ENCODE data around the gene FRAT2.

Gene FRAT2, protein sequence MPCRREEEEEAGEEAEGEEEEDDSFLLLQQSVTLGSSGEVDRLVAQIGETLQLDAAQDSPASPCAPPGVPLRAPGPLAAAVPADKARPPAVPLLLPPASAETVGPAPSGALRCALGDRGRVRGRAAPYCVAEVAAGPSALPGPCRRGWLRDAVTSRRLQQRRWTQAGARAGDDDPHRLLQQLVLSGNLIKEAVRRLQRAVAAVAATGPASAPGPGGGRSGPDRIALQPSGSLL

DNA sequence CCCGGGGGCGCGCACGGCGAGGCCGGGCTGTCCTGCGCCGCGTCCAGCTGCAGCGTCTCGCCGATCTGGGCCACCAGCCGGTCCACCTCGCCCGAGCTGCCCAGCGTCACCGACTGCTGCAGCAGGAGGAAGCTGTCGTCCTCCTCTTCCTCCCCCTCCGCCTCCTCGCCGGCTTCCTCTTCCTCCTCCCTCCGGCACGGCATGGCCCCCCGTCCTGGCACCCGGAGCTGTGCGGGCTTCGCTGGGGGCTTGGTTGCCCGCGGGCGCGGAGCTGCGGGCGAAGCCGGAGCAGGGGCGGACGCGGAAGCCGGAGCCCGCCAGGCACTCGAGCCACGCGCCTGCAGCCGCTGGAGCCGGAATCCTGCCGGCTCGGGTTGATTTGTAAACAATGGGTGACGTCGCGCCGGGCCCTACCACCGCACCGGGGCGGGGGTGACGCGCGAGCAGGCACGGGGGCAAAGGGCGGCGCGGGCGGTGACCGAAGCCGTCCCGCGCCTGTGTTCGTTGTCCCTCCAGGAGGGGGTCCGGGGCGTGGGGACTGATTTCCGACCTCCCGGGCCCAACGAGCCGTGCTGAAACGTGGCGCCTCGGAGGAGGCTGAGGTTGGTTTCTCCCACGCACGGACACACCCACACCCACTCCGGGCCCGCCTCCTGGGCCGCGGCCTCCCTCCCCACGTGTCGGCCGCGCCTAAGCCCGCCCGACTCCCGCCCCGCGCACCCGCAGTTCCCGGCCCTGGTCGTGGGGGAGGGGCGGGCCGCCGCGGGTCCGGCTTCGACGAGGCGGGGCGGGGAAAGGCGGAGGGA lies at the start of gene FRAT2:
FRAT2 (minus strand) TSS at position 360 of the 806 bp plus-strand sequence; CDS start at position 203, 157 bp downstream.
- peak; percentile 65 to 99 (median 90) for DNase-seq

DNA sequence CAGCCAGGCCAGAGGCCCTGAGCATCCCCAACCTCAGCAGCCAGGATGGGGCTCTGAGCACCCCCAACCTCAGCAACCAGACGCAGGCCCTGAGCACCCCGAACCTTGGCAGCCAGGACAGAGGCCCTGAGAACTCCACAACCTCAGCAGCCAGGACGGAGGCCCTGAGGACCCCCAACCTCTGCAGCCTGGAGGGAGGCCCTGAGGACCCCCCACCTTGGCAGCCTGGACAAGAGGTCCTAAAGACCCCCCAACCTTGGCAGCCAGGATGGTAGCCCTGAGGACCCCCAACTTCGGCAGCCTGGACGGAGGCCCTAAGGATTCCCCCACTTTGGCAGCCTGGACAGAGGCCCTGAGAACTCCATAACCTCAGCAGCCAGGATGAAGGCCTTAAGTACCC lies 49.6 kb upstream of the FRAT2 start:
- no peak for DNase-seq

DNA sequence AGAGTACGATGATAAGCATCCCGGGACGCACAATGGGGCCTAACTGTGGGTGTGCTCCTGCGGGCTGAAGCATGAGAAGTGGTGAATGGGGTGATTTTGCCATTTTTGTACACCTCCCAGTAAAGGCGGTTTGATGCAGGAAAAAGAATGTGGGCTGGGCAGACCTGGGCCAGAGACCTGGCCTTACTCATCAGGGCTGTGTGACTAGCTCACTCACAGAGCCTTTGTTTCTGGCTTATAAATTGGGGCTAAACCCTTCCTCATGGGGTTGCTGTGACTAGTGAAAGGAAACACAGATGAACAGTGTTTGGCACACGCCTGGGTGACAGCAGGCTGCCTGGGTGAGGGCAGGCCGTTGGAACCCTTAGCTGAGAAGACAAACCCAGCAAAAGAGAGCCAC lies 48.6 kb upstream of the FRAT2 start:
- DNase-seq, result no peak

DNA sequence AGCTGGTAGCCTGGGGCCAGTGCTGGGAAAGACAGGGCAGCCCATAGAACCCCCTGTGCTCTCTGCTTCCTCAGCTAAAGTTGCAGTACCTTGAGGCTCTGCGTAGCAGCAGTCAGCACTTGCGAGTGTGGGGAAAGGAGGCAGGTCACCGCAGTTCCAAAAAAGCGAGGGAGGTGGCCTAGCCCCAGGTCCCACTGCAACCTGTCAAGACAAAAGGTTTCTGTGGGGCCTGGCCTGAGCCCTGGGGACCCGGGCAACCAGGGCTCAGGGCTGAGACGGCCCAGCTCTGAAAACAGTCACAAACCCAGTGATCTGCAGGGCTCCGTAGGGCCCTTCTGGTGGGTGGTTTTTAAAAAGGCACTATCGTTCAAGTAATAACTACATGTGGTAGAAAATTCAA lies 47.1 kb upstream of the FRAT2 start:
- no peak for DNase-seq

DNA sequence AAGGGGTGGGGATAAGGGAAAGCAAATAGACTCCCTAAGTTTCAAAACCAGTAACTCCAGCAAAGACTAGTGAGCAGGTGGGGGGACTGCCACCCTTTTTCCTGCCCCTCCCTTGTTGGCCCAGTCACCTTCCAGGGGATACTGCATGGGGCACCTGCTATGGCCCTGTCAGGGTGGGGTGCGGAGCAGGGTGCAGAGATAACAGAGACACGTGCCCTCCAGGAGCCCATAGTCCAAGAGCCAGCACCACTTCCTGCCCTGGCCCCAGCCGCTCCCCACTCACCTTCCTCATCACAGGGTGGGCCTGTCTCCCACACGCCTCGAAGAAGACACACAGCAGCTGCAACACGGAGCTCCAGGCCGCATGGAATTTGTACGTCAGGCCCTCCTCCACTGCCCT lies 46.0 kb upstream of the FRAT2 start:
- DNase-seq, result no peak

DNA sequence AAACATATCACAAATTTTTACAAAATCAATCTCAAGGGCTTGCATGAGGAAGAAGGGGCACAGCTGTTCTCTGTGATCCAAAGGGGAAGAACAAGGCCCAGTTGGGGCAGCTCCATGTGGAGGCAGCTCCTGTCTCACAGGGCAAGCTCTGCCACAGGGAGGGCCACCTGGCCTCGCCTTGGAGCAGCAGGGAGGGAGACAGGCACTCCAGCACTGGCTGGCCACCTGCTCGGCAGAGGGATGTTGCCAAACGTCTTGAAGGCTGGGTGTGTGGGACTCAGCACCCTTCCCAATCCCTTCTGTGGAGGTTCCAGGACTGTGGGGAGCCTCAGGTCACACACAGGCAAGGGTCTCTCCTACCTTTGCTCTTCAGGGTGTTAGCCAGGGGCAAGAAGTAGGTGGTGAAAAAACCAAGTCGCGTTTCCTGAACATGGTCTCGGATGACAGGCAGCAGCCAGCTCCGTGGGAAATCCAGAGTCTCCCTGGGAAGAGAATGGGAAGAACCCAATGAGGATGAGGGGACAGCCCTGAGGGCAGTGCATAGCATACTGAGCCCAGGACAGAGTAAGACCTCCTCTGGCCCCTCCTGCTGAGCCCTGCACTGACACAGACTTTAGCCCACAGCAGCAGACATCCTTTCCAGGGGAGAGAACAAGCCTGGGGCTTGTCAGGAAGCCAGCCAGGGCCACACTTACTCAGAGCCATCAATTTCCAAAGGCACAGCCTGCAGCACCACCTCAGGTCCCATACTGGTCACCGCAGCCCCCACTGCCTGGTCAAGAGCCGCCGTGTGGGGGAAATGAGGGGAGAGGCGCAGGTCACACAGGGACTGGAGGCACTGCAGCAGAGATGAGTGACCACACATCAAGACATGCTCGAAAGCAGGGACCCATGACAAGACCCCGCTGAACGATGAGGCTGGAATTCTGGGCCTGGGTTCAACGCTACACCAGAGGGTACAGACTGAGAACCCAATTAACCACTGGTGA lies 44.7 kb upstream of the FRAT2 start:
- no peak for DNase-seq

DNA sequence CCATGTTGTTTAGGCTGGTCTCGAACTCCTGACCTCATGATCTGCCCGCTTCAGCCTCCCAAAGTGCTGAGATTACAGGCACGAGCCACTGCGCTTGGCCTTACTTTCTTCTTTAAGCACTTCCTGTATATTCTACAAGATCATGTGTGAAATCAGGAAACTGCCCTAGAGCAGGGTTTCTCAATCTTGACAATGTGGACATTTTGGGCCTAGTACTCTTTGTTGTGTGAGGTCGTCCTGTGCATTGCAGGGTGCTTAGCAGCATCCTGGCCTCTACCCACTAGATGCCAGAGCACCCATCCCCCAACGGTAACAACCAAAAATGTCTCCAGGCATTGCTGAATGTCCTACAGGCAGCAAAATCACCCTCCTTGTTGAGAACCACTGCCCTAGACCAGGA lies 41.9 kb upstream of the FRAT2 start:
- DNase-seq, result no peak

DNA sequence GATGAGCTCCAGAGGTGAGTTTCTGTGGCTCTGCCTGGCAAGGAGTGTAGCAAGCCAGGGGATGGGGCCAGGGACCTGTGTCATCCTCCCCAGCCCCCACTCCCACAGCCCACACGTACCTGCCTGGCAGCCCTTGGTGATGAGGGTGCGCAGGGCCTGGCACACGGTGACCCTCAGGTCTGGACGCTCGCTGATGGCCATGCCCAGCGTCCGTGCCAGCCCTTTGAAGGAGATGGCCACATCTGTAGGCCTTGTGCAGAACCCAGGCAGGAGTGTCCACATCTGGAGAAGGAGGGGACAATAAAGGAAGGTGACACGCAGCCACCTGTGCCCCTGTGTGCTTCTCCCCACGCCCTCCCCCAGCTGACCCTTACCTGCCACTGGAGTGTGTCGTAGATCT lies 38.9 kb upstream of the FRAT2 start:
- no peak for DNase-seq

DNA sequence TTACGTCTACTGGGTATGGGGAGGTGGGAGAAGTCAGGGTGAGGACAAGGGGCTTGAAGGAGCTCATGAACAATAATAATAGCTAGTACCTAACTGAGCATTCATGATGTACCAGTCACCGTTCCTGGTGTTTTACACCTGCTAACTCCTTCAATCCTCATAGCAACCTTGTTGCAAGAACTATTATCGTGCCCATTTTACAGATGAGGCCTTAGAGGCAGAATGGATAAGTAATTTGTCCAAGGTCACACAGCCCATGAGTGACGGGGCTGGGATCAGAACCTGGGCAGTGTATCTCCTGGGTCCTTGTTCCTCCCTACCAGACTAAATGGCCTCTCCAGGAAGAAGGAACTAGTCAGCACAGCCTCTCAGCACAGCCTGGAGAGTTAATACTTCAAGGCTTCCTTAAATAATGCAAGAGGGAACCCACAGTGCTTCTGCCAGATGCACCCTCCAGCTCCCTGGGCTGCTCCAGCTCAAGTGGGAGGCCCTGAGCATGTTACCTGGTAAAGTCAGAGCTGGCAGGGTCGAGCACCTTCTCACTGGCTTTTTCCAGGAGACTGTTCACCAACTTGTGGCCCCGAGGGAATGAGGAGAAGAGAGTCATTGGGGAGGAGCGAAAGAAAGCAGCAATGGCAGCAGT lies 37.8 kb upstream of the FRAT2 start:
- no peak for DNase-seq

DNA sequence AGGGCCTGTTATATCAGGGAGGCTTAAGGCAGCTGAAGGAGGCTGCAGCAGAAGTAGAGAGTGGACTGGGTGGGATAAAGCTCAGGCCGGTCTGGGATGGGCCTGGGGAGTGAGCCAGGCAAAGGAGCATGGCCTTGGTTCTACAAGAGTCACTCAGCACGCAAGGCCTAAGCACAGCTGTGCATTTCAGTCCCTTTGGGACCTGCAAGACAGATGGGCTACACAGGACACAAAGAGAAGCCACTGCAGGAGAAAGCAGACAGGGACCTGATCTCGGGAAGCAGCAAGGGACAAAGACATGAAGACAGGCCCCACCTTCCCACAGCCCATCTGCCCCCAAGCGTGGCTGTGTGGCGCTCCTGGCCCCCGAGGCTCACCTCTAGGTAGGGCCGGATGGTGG lies 37.2 kb upstream of the FRAT2 start:
- DNase-seq, result no peak

DNA sequence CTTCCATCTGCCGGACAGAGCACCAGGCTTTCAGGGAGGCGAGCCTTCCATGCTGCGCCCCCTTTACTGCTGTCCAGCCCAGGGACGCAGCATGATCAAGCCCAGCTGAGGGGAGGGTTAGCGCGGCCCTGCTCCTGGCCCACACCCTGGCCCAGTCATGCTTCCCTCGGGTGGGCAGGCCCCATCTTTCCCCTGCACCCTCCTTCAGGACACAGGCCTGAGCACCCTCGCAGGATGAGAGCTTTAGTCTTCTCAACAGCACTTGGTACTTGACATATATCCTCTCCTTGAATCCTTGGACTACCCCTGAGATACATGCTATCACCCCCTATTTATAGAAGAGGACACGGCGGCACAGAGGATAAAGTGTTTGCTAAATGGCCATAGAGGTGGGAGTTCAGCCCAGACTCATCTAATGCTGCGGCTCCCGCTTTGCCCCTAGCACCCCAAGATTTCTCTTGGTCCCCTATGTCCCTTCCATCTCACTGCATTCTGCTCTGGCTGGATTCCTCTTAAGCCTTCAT lies 32.7 kb upstream of the FRAT2 start:
- DNase-seq, result no peak

DNA sequence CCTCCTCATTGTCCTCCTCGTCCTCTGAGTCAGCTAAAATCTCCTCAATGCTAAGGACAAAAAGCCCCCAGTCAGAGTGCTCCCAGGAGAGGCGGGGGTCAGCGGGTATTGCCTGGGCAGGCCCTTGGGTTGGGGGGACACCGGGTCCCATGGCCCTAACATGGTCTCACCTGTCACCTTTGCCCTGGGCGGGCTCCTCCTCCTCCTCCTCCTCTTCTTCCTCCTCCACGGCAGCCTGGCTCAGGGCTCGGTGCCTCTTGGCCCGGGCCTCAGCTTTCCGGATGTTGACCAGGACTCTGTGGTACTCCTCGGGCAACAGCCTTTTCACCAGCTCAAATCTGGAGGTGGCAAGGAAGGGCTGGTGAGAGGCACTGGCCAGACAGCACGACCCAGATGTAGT lies 32.0 kb upstream of the FRAT2 start:
- DNase-seq, result no peak

DNA sequence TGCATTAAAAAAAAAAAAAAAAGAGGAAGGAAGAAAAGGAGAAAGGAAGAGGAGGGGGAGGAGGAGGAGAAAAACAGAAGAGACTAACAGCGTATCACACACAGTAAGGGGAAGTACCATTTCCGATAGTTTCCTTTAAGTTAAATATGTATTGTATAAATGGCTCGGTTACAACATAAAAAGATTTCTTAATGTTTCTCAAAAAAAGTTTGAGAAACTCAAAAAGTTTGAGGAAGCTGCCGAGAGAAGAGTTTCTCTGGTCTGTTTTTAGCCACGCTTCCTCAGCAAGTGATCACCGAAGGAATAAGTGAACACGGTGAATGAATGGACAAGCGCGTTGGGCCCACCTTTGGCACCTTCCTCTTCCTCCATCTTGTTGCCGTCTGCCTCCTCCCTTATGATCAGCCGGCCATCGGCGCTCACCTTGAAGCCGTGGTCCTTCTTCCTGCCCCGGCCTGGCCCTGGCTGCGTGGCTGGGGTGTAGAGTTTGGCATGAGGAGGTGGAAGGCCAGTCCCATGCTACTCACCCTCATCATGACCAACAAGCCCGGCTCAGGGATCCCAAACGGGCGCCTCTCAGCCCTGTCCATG lies 31.3 kb upstream of the FRAT2 start:
- DNase-seq, result peak in 2 of 51 donors; percentile 0 to 3

DNA sequence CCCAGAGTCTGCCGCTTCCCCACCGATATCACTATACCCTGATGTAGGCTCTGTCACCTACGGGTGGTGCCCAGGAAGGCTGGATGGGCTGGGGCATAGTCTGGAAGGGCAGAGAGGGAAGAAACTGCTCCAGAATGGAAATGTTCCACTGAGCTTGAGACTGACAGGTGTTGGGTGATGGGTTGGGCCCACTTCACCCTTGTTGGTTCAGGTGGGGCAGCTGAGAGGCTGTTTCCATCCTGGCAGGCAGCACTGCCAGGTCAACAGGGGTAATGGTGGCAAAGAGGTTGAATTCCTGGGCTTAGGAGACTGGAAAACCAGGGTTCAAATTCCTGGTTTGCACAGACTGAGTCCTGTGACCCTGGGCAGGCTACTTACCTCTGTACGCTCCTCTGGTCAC lies 28.5 kb upstream of the FRAT2 start:
- no peak for DNase-seq

DNA sequence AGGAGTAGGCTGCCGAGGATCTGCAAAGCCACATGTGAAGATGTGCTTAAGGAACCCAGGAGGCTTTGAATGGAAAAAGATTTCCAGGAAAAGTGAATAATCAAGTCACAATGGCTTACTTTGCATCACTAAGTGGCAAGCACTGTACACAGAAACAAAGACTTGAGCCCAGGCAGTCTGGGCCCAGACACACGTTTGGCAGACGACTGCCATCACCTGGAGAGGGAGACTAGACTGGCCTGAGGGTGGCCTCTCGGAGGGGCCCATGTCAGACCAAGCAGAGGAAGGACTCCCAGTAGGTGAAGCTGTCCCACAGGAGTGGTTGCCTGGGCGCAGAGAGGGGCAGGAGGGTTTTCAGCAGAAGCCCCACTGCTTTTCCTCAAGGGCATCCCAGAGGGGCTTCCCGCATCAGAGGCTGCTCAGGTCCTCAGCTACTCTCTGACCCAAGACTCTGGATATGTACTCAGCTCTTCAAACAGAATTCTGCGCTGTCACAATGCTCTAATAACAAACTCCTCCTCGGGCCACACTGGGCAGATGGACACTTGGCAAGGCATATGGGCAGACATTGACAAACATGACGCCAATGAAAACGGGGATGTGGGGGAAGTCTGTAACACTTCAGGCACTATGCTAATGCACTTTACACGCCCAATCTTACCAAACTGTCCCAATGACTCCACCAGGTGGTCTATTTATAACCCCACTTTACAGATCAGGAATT lies 27.9 kb upstream of the FRAT2 start:
- DNase-seq, result no peak

DNA sequence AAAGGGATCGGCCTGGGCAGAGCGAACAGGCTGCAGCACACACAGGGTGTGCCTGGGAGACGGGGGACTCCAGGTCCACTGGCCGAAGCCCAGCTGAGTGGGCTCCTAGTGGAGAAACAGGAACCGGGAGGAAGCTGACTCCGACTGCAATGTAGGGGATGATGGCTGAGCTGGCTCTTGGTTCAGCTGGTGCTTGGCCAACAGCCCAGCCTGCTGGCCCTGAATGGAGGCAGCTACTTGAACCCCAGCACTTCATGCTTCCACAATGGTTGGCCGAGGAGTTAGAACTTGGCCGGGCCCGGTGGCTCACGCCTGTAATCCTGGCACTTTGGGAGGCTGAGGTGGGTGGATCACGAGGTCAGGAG lies 27.0 kb upstream of the FRAT2 start:
- peak in 3 of 51 donors; percentile 7 to 12 (median 8) for DNase-seq

DNA sequence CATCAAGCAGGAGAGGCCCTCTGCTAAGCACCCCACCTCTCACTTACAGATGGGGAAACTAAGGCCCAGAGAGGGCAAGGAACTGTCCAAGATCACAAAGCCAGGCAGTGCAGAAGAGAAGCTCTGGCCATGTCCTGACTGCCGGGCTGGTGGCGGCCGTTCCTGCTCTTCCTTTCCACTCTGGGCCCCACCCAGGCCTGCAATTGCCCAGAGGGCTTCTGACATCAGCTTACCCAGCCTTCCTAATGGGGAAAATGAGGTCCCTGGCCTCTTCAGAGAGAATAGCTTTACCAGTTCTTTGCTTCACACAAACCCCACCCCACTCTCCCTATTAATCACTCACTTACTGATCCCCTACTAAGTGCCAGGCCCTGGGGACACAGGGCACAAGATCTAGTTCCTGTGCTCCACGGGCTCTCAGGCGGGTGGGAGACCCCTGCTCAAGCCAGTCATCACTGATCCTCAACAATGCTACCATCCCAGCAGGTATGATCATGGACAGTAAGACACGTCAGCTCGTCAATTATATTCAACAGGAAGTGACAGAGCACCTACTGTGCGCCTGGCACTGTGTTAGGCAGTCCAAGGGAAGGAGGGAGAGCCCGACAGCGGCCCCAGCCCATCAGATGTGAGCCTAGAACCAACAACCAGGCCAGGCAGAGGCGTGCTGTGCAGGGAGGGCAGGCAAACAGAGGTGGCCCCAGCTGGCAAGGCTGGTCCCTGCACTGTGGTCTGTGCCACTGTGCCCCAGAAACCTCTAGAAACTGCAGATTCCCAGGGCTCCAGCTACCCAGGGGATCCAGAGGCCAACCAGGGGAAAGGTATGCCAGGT lies 26.4 kb upstream of the FRAT2 start:
- no peak for DNase-seq

DNA sequence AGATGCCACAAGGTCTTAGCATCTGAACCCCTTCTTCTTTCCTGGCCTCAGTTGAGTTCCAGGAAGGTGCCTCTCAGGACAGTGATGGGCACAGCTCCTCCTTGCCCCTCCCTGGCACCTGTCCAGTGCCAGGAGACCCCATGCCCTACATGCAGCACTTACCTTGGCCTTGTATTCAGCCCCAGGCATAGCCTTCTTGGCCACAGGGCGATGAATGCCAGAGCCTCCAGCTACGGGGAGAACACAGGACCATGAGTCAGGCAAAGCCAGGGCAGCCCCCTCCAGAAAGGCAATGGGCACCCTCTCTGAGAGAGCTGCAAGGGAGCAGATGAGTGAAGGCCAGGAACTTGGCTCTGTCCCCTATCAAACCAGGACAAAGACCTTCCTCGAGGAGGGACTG lies 24.3 kb upstream of the FRAT2 start:
- no peak for DNase-seq

DNA sequence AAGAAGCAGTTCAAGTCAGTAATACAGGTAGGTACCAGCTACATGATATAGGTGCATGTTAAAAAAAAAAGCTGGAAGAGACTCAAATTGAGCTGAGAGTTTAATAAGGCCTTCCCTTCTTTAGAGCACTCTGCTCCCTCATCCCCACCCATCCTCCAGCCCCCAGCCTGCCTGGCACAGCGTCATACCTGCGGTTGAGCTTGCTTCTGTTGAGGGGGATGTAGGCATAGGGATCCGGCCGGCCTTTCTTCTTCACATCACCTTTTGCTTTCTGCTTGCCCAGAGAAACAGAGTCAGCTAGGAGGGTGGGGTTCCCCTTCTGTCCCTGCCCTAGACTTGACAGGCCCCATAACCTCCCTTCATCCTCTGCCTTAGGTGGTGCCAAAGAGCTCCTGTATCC lies 23.8 kb upstream of the FRAT2 start:
- no peak for DNase-seq

All from hypothalamus (tissue), 51 donors.